ENCODE measurements around the gene KCP.

Gene KCP

GRCh38 chr7:128888756-128889095 is 21.8 kb downstream of the KCP start:
- DNase-seq (ENCODE audit: low read depth in 2 of 2, low spot score in 1 of 2) = no peak

GRCh38 chr7:128888039-128888755 is 22.3 kb downstream of the KCP start:
- no peak for DNase-seq (ENCODE audit: low read depth in 2 of 2, low spot score in 1 of 2)

- DNase-seq (ENCODE audit: low read depth in 2 of 2, low spot score in 1 of 2) = no peak
Observed at GRCh38 chr7:128887169-128888038, 23.1 kb downstream of the KCP start.

GRCh38 chr7:128886391-128887168 is 23.9 kb downstream of the KCP start:
- no peak for DNase-seq (ENCODE audit: low read depth in 2 of 2, low spot score in 1 of 2)

- DNase-seq (ENCODE audit: low read depth in 2 of 2, low spot score in 1 of 2) = no peak
Observed at GRCh38 chr7:128885370-128886187, 24.9 kb downstream of the KCP start.

- no peak for DNase-seq (ENCODE audit: low read depth in 2 of 2, low spot score in 1 of 2)
Observed at GRCh38 chr7:128884561-128885369, 25.7 kb downstream of the KCP start.

GRCh38 chr7:128883622-128884448 is 26.7 kb downstream of the KCP start:
- peak; percentile 56 to 85 for DNase-seq (ENCODE audit: low read depth in 2 of 2, low spot score in 1 of 2)

GRCh38 chr7:128882134-128882533 is 28.4 kb downstream of the KCP start:
- DNase-seq (ENCODE audit: low read depth in 2 of 2, low spot score in 1 of 2) = no peak

GRCh38 chr7:128881458-128882125 is 28.9 kb downstream of the KCP start:
- no peak for DNase-seq (ENCODE audit: low read depth in 2 of 2, low spot score in 1 of 2)

- DNase-seq (ENCODE audit: low read depth in 2 of 2, low spot score in 1 of 2) = no peak
Observed at GRCh38 chr7:128880791-128881457, 29.6 kb downstream of the KCP start.

GRCh38 chr7:128879939-128880746 is 30.4 kb downstream of the KCP start:
- DNase-seq (ENCODE audit: low read depth in 2 of 2, low spot score in 1 of 2) = no peak

- no peak for DNase-seq (ENCODE audit: low read depth in 2 of 2, low spot score in 1 of 2)
Observed at GRCh38 chr7:128879461-128879938, 31.0 kb downstream of the KCP start.

- DNase-seq (ENCODE audit: low read depth in 2 of 2, low spot score in 1 of 2) = no peak
Observed at GRCh38 chr7:128878226-128879105, 32.0 kb downstream of the KCP start.

GRCh38 chr7:128877756-128878120 is 32.8 kb downstream of the KCP start:
- no peak for DNase-seq (ENCODE audit: low read depth in 2 of 2, low spot score in 1 of 2)

- no peak for DNase-seq (ENCODE audit: low read depth in 2 of 2, low spot score in 1 of 2)
Observed at GRCh38 chr7:128876978-128877755, 33.3 kb downstream of the KCP start.

Data from stimulated activated CD8-positive, alpha-beta memory T cell treated with anti-CD3 and anti-CD28 coated beads, Interleukin-4, amount 100 ng/mL, for 4 hours (primary cell).